Fibroblast of the aortic adventitia (primary cell): Measurements from ENCODE around the gene KRT28. TPM values are rescaled to one million over a fixed set of nuclear protein-coding genes. Genes with fewer than 3 reads are reported as not detected.
A peak's percentile ranks its signal among the peaks of the same experiment; 100 is the strongest.
"Not testable (repeated sequence)": the region's sequence is repeated elsewhere in the genome, so short reads cannot be mapped to it uniquely, and the experiment has no call there.

Source experiments
- DNase-seq: peaks from one replicate; pipeline ENCODE4 v3.0.0-alpha.2; 2010; ENCODE audit warnings: low read depth
- H3K4me3 ChIP-seq: 2 replicates; pipeline ENCODE4 v1.5.1; 2011; ENCODE audit warnings: low read depth, mild to moderate bottlenecking, control low read depth, low read length, moderate library complexity
- total RNA-seq: library from RNA; depleted of rRNA; stranded (reverse); fragments of >200 nt; gene quantifications from 2 replicates; pipeline ENCODE4 v1.2.3, GENCODE V29; 2012; ENCODE audit warnings: low replicate concordance
- TF ChIP-seq, protein P1 (sequence below): IDR thresholded peaks from 2 replicates; pipeline ENCODE4 v1.5.1; 2011; ENCODE audit warnings: mild to moderate bottlenecking, low read length, control low read depth, inconsistent platforms; ENCODE audit not compliant: insufficient read depth

The KRT28 gene
- total RNA-seq, 1 donor, result not detected

DNA sequence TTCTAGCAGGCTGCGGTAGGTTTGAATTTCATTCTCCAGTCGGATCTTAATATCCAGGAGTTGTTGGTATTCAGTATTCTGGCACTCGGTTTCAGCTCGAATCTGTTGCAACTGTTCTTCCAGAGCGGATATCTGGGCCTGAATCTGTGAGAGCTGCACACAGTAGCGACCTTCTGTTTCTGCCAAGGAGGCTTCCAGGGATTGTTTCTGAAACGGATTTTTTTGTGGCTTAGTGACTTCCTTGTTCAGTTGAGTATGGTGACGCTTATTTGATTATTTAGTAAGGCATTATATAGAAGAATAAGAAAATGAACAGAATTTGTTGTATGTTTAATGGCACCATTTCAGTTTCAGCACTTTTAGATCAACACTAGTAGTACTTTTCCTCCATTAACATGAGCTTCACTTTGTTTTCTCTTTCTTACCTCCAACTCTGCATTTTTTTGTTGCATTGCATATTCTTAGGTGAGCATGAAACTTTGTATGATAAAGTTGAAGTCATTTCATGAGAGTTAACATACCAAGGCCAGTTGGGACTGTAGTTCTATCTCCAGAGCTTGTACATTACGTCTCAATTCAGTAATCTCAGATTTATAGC, 19.9 kb upstream of the KRT28 start:
- TF ChIP-seq, protein P1, sequence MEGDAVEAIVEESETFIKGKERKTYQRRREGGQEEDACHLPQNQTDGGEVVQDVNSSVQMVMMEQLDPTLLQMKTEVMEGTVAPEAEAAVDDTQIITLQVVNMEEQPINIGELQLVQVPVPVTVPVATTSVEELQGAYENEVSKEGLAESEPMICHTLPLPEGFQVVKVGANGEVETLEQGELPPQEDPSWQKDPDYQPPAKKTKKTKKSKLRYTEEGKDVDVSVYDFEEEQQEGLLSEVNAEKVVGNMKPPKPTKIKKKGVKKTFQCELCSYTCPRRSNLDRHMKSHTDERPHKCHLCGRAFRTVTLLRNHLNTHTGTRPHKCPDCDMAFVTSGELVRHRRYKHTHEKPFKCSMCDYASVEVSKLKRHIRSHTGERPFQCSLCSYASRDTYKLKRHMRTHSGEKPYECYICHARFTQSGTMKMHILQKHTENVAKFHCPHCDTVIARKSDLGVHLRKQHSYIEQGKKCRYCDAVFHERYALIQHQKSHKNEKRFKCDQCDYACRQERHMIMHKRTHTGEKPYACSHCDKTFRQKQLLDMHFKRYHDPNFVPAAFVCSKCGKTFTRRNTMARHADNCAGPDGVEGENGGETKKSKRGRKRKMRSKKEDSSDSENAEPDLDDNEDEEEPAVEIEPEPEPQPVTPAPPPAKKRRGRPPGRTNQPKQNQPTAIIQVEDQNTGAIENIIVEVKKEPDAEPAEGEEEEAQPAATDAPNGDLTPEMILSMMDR, result no peak
- DNase-seq, result peak; percentile 37
- H3K4me3 ChIP-seq, result peak overlapping the region; percentile 75

DNA sequence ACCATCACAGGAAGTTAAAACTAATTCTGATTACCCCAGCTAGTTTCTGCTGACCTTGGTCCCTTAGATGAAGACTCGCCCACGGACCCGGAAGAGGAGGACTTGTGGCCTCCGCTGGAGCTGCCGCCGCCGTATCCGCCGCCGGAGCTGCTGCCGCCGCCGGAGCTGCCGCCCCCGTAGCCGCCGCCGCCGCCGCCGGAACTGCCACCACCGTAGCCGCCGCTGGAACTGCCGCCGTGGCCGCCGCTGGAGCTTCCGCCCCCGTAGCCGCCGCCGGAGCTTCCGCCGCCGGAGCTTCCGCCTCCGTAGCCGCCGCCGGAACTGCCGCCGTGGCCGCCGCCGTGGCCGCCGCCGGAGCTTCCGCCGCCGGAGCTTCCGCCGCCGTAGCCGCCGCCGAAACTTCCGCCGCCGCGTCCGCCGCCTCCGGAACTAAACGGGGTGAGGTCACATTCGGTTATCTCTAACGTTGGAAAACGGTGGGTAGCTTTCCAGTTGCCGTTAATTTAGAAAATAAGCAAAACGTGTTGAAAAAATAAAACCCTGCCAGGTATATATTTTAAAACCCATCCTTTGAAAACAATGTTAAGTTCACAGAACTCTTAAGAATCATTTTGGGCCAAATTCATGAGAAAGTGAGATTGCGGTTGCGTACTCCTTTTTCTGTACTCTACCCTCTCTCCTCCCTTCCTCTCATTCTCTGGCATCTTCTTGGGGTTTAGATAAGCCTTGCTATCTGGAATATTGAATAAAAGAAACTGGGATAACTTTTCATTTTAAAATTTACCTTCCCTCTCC, 19.2 kb upstream of the KRT28 start:
- DNase-seq, result peak; percentile 71
- TF ChIP-seq, protein P1, result no peak
- peak overlapping the region; percentile 75 for H3K4me3 ChIP-seq

DNA sequence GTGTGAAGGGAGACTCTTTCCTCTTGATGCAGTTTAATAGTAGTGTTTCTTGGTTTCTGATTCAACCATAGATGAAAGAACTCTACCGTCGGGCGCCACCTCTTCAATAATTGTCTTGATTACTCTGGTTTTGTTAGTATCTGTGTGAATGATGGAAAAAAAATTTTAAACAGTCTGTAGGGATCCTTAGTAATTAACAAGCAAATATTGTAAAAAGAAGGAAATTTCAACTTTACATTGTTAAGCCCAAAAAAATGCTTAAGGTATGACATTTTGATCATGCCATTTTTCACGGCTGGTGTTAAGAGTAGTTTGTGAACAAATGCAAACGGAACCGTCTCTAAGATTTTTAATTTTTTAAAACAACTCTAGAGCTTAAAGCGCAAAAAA, 18.6 kb upstream of the KRT28 start:
- peak overlapping the region; percentile 71 for H3K4me3 ChIP-seq
- DNase-seq, result no peak
- TF ChIP-seq, protein P1, result no peak

DNA sequence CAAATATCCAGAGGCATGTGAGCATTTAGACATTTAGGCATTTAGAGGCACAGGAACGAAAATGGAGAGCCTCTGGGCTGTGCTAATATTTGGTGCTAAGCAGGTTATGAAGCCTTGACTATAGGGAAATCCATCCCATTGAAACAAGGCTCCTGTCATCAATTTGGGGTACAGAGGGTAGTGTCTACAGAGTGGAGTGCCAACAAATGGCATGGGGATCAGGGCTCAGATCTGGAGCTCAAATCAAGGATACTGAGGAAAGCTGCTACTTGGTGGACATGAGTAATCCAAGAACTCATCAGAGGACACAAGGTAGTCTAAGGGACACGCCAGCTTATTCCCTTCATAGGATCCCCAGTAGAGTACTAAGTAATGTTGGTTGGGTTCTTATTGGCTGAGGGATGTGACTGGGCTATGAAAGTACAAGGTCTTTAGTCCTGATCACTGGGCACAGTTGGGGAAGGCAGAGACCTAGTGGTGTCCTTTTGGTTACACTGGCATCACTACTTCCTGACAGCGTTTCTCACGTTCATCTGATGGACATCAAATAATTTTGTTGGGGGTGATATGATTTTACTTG, 17.4 kb upstream of the KRT28 start:
- TF ChIP-seq, protein P1, result no peak
- no peak for DNase-seq
- no peak overlapping the region for H3K4me3 ChIP-seq

DNA sequence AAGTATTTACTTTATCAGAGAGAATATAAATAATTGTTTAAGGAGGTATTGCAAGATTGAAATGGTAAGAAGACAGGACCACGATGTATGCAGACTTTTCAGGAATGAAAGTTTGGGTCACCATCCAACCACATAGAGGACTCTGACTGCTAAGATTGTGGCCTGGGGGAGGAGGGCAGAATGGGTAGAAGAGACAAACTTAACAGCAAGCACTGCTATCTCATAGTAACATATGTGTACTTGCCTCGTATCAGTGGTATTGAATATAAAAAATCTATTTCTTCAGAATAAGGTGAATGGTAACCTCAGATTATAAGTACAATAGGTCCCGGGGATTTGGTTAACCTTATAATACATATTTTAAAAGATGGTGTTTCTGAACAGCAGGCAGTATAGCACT, 16.8 kb upstream of the KRT28 start:
- TF ChIP-seq, protein P1, result no peak
- DNase-seq, result no peak
- H3K4me3 ChIP-seq, result no peak overlapping the region

DNA sequence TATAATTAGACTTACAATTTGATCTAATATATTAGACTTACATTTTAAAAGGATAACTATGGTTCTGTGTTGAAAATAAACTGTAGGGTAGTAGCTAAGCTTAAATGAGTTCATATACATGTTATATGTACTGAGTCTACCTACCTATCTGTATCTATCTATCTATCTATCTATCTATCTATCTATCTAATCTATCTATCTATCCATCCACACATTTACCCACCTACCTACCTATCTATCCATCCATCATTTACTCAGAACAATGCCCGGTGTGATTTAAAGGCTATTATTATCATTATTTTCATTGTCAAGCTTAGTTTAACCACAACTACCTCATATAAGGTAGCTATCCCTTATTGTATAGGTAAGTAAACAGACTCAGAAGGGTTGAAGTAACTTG, 15.6 kb upstream of the KRT28 start:
- TF ChIP-seq, protein P1, result no peak
- DNase-seq, result no peak
- no peak overlapping the region for H3K4me3 ChIP-seq

DNA sequence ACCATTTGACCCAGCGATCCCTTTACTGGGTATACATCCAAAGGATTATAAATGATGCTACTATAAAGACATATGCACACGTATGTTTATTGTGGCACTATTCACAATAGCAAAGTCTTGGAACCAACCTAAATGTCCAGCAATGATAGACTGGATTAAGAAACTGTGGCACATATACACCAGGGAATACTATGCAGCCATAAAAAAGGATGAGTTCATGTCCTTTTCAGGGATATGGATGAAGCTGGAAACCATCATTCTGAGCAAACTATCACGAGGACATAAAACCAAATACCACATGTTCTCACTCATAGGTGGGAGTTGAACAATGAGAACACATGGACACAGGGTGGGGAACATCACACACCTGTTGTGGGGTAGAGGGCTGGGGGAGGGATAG, 14.9 kb upstream of the KRT28 start:
- DNase-seq, H3K4me3 ChIP-seq: not testable (repeated sequence)
